ENCODE measurements around the gene ERC2.

ERC2 gene

DNA sequence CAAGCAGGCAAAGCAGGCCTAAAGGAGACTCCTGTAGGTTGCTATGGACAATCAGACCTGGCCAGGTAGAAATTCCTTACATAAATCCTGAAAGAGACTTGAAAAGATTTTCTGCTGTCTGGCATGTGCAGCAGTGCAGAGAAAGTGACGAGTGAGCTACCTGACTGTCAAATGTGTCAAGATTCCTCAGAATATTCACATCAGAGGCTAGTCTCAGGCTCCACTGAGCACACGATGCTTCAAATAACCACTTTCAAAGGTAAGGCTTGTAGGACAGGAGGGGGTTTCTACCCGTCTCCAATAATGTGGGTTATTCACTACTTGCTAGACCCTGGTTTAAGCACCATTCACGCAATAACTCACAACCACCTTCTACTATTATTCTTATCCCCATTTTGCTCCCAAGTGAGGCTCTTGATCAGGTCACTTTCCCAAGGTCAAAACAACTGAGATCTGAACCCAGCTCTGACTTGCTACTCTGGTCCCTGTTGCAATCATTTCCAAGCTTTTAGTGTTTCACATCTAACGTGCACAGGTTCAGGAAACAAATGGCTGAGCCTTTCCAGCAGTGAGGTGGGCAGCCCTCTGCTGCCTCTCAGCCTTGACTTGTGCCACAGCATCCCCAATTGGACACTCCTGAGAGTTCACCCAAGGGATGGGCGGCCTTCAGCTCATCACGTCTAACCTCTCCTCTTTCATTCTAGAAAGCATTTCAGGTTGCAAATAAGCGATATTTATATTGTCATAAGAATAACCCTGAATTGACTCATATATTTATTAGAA lies 651.3 kb downstream of the ERC2 start:
- TF ChIP-seq GATA2 (IDR thresholded peaks at IDR 0.05; ENCODE audit: low read depth, low read length) (no peak), GATA3 (IDR thresholded peaks at IDR 0.05; ENCODE audit: low read depth, low read length) (no peak)

DNA sequence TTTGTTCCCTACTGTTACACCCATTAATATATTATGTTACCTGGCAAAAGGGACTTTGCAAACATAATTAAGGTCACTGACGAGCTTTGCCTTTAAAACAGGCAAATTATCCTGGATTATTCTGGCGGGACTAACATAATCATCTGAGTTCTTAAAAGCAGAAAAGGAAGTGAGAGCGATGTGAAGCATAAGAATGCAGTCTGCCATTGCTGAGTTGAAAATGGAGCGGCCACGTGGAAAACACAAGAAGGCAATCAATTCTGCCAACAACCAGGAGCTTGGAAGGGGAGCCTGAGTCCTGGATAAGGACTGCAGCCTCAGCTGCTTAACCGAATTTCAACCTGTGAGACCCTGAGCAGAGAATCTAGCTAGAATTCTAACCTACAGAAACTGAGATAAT lies 653.0 kb downstream of the ERC2 start:
- TF ChIP-seq GATA2 (IDR thresholded peaks at IDR 0.05; ENCODE audit: low read depth, low read length), result no peak
- no peak for TF ChIP-seq GATA3 (IDR thresholded peaks at IDR 0.05; ENCODE audit: low read depth, low read length)

DNA sequence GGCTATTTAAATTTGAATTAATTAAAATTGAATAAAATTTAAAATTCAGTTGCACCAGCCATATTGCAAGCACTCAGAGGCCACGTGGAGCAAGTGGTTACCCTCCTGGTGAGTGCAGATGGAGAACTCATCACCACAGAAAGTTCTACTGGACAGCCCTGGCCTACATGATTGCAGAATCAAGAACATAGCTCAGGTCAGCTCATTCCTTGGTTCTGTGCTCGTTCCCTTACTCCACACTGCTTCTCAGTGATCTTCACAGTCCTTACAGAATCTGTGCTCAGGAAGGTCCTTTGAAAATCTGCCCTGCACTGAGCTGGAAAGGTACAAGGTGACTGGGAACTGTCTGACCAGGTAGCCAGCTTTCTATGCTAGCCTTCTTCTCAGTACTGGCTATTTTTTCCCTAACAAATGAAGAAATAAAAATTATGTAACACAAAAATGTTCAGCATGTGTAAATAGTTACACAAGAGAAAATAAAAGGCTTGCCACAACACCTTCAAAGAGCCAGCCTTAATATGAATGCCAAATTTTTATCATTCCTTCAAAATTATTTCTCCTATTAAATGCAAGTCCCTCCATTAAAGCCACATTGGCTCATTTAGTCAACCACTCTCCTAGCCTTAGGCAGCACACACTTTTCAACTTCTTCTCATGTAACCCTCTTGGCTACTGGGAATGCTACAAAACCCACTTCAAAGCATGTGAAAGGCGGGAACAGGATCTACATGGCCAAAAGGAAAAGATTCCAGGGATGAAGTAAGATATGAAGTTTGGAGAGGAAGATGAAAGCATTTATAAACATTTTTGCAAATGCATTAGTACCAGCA lies 654.8 kb downstream of the ERC2 start:
- TF ChIP-seq GATA2 (IDR thresholded peaks at IDR 0.05; ENCODE audit: low read depth, low read length), result no peak
- TF ChIP-seq GATA3 (IDR thresholded peaks at IDR 0.05; ENCODE audit: low read depth, low read length), result no peak

DNA sequence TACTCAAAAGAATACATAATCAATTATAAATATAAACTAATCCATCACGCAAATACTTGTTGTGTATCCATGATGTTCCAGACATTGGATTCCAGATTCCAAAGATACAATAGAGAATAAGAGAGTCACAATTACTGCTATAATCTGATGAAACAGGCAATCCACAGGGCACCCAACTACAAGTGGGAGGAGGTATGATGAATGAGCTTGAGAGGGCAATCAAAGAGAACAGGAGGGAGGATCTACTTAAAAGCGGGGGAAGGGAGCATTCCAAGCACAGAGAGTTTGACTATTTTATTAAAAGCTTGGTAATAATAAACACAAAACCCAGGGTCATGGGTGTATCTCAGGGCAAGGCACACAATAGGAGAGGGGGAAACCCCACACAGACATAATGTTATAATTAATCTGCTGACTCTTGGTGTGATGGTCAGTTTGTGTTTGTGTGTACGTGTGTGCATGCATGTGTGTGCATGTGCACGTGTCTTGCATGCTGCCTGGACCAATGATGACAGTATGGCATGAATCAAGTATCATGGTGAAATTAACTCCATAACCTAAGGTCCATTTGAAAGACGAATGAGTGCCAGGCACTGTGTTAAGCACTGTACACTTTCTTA lies 655.8 kb downstream of the ERC2 start:
- no peak for TF ChIP-seq GATA2 (IDR thresholded peaks at IDR 0.05; ENCODE audit: low read depth, low read length)
- no peak for TF ChIP-seq GATA3 (IDR thresholded peaks at IDR 0.05; ENCODE audit: low read depth, low read length)

DNA sequence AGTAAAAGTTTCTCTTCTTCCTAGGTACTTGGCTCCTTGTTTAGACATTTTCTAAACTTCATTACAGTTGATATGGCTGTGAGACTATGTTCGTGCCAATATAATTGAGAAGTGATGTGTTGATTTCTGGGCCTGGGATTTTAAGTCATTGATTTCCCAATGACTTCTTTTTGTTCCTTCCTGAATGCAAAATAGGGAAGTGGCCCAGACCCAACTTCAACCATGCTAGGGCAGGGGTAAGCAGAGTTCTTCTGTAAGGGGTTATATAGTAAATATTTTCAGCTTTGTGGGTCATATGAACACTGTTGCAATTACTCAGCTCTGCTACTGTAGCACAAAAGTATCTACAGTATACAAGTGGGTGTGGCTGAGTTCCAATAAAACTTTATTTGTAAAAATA lies 661.1 kb downstream of the ERC2 start:
- TF ChIP-seq GATA3 (IDR thresholded peaks at IDR 0.05; ENCODE audit: low read depth, low read length) (no peak), GATA2 (IDR thresholded peaks at IDR 0.05; ENCODE audit: low read depth, low read length) (no peak)

DNA sequence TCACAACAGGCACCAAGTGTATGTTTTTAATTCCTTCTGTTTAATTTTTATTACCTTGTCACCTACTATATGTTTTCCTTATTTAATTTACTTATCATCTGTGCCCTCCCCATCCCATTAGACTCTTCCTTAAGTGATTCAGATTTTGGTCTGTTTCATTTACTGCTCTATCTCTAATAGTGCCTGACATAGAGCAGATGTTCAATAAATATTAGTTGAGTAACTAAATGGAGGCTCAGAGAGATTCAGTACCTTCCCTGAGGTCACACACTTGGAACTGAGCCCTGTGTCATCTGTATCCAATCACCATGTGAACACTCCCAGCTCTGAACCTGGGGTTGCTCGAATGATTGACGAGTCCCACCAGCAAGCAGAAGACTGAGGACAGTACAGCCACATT lies 663.1 kb downstream of the ERC2 start:
- peak; percentile 58; the same call in 1 of the 2 replicates for TF ChIP-seq GATA3 (IDR thresholded peaks at IDR 0.05; ENCODE audit: low read depth, low read length)
- TF ChIP-seq GATA2 (IDR thresholded peaks at IDR 0.05; ENCODE audit: low read depth, low read length), result no peak

DNA sequence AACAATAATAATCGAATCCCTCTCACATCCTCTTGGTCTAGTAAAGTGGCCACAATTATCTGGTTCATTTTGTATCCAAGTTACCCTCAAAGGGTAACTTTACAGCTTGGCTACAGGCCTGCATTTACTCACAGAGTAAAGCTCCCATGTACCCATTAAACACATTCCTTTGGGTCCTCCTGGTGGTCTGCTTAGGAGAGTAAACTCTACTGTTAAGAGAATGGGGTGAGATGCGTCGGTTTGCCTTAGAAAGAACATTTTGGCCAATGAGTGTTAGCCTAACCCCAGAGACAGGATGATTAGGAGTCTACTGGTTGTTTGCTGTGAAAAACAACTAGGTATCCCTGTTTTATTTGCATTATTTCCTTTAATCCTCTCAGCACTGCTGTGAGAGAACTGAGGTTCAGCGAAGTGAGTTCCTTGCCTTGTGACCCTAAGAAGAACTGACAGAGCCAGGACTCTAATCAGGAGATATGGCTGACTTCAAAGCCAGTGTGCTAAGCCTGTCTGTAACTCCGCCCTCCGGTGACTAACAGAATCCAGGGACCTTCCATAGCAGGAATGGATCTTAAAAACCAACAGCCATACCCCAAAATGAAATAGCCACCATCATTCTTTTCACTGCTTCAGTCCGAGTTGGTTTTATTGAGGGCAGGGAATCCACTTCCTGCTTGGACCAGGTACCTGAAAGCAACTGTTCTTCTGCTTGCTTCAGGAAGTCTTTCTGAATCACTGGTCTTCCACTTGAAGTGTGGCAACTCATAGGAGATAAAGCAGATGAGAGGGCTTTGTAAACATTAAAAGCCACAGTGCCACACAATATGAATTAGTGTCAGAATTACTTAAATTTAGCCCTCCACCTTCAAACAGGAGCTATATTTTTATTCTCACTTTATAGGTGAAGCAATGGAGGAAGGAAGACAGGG lies 663.8 kb downstream of the ERC2 start:
- no peak for TF ChIP-seq GATA3 (IDR thresholded peaks at IDR 0.05; ENCODE audit: low read depth, low read length)
- TF ChIP-seq GATA2 (IDR thresholded peaks at IDR 0.05; ENCODE audit: low read depth, low read length), result no peak

DNA sequence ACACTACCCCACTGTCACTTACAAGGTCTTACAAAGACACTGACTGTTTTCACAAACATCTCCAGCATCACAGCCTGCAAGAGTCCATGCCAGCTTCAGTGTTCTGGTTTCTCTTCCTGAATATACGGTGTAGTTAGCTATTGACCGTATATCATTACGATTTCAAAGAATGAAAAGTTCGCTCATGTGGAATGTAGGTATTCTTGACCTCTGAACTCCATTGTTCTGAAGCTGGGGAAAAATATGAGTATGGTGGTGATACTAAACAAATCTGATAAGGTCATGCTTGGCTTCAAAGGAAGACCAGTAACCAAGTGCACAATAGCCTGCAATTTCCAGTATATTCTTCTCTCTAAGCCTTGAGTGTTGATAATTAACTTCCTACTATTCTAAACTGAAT lies 665.5 kb downstream of the ERC2 start:
- no peak for TF ChIP-seq GATA2 (IDR thresholded peaks at IDR 0.05; ENCODE audit: low read depth, low read length)
- no peak for TF ChIP-seq GATA3 (IDR thresholded peaks at IDR 0.05; ENCODE audit: low read depth, low read length)

DNA sequence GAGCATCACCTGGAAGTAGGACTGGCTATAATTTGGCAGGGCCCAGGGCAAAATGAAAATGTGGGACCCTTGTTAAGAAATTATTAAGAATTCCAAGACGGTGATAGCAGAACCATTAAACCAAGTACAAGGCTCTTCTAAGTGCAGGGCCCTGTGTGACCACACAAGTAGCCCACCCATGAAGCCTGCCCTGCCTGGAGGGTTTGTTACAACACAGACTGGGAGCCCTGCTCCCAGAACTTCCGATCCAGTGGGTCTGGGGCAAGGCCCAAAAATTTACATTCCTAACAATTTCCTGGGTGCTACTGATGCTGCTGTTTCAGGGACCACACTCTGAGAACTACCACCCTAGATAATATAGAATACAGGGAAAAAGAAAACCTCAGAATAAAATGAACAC lies 666.6 kb downstream of the ERC2 start:
- TF ChIP-seq GATA2 (IDR thresholded peaks at IDR 0.05; ENCODE audit: low read depth, low read length), result no peak
- no peak for TF ChIP-seq GATA3 (IDR thresholded peaks at IDR 0.05; ENCODE audit: low read depth, low read length)

DNA sequence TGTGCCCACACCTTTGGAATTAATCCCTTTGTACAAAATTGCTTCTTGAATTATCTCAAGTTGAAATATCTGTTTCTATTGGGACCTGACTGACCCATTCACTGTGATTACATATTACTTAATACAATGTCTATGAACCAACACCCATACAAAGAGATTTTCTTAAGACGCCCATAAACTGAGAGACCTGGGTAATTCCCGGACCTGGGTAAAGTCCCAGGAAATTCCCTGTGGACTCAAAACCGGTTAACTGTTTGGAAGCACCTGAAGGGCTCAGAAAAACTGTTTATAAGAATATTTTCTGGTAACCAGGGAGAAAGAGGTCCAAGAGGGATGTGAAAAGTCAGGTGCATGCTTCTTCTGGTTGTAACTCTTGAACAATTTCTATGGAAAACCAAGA lies 667.2 kb downstream of the ERC2 start:
- TF ChIP-seq GATA2 (IDR thresholded peaks at IDR 0.05; ENCODE audit: low read depth, low read length), result no peak
- TF ChIP-seq GATA3 (IDR thresholded peaks at IDR 0.05; ENCODE audit: low read depth, low read length), result no peak

DNA sequence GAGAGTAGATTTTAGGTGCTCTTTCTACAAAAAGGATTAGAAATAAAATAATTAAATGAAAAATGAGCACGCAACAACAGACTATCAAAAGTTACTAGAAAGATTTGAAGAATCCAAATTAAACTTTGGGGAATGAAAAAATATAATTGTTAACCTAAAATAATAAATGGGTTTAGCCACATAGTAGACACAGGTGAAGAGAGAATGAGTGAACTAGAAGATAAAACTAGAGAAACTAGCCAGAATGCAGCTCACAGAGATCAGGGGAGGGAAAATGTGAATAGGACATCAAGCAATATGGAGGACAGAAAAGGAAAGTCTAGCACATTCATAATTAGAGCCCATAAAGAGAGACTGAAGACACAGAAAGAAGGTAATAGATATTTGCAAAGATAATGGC lies 670.5 kb downstream of the ERC2 start:
- no peak for TF ChIP-seq GATA3 (IDR thresholded peaks at IDR 0.05; ENCODE audit: low read depth, low read length)
- TF ChIP-seq GATA2 (IDR thresholded peaks at IDR 0.05; ENCODE audit: low read depth, low read length), result no peak

DNA sequence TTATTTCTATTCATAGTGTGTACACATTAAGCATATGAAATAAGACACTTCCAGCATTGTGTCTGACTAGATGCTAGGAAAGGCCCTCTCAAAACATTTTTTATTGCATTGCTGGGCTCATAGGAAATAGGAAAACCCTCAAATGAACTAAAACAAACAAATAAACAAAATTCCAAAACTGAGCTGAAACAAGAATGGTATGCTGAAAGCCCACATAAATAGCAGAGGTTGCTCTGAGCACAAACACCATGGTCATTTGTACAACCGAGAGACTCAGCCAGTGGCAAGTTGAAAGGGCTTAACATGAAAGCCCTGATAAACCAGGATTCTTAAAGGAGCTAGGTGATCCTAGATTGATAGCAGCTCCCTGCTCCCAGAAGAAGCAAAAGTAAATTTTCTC lies 671.2 kb downstream of the ERC2 start:
- TF ChIP-seq GATA2 (IDR thresholded peaks at IDR 0.05; ENCODE audit: low read depth, low read length) (no peak), GATA3 (IDR thresholded peaks at IDR 0.05; ENCODE audit: low read depth, low read length) (no peak)

DNA sequence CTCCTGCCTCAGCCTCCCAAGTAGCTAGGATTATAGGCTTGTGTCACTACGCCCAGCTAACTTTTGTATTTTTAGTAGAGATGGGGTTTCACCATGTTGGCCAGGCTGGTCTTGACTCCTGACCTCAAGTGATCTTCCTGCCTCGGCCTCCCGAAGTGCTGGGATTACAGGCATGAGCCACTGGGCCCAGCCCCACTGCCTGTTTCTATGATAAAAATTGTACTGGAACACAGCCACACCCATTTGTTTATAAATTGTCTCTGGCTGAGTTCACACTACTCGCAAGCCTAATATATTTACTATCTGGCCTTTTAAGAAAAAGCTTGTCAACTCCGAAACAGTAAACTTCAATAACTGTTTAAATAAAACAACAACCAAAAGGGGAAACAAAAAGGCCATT lies 671.7 kb downstream of the ERC2 start:
- TF ChIP-seq GATA2 (IDR thresholded peaks at IDR 0.05; ENCODE audit: low read depth, low read length) (no peak), GATA3 (IDR thresholded peaks at IDR 0.05; ENCODE audit: low read depth, low read length) (no peak)

Data from SH-SY5Y (cell line).